NB4 (cell line): ENCODE results near the gene INPP5F.

ENCODE experiments used
- POLR2A ChIP-seq: IDR thresholded peaks from 2 replicates; pipeline ENCODE4 v1.6.1; 2011; ENCODE audit warnings: mild to moderate bottlenecking; ENCODE audit not compliant: insufficient read length; ENCODE audit errors: extremely low read depth
- TF ChIP-seq, protein P1 (sequence below): IDR thresholded peaks from one replicate; pipeline ENCODE4 v1.5.1; 2012; ENCODE audit warnings: low read depth, low read length

GRCh38 chr10:119783665-119784027, 57.8 kb downstream of the INPP5F start:
- TF ChIP-seq, protein P1, sequence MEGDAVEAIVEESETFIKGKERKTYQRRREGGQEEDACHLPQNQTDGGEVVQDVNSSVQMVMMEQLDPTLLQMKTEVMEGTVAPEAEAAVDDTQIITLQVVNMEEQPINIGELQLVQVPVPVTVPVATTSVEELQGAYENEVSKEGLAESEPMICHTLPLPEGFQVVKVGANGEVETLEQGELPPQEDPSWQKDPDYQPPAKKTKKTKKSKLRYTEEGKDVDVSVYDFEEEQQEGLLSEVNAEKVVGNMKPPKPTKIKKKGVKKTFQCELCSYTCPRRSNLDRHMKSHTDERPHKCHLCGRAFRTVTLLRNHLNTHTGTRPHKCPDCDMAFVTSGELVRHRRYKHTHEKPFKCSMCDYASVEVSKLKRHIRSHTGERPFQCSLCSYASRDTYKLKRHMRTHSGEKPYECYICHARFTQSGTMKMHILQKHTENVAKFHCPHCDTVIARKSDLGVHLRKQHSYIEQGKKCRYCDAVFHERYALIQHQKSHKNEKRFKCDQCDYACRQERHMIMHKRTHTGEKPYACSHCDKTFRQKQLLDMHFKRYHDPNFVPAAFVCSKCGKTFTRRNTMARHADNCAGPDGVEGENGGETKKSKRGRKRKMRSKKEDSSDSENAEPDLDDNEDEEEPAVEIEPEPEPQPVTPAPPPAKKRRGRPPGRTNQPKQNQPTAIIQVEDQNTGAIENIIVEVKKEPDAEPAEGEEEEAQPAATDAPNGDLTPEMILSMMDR, result no peak
- no peak for TF ChIP-seq POLR2A
